ENCODE results near the gene SCART1. TPM values are rescaled to one million over a fixed set of nuclear protein-coding genes. Genes with fewer than 3 reads are reported as not detected.
"Not testable (repeated sequence)": the region's sequence is repeated elsewhere in the genome, so short reads cannot be mapped to it uniquely, and the experiment has no call there.

Gene SCART1
- total RNA-seq, 1 experiment from 2014 or later: 0.37 TPM

DNA sequence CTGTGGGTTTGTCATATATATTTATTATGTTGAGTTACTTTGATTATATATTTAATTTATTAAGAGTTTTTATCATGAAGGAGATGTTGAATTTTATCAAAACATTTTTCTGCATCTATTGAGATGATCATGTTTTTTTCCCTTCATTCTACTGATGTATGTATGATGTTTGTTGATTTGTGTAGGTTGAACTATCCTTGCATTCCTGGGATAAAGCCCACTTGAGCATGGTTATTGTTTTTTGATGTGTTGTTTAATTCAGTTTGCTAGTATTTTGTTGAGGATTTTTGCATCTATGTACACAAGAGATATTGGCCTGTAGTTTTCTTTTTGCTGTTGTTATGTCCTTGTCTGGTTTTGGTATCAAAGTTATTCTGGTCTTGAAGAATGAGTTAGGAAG, 31.1 kb downstream of the SCART1 start:
- in situ Hi-C loops (cut with HindIII; ENCODE audit: low pct_unique_long_range_greater_than_20kb, low sequenced_read_pairs): no loop called here
- DNase-seq (ENCODE audit: low read depth, low spot score): no peak

DNA sequence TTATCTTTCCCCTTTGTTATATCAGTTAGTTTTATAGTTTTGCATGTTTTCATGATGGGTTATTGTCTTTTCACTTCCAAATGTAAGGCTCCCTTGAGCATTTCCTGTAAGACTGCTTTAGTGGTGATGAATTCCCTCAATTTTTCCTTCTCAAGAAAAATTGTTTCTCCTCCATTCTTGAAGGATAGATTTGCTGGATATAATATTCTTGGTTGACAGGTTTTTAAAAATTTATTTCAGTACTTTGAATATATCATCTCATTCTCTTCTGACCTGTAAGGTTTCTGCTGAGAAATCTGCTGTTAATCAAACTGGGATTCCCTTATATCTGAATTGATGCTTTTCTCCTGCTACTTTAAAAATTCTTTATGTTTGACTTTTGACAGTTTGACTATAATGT, 33.3 kb downstream of the SCART1 start:
- no peak for DNase-seq (ENCODE audit: low read depth, low spot score)
- in situ Hi-C loops (cut with HindIII; ENCODE audit: low pct_unique_long_range_greater_than_20kb, low sequenced_read_pairs): no loop called here

DNA sequence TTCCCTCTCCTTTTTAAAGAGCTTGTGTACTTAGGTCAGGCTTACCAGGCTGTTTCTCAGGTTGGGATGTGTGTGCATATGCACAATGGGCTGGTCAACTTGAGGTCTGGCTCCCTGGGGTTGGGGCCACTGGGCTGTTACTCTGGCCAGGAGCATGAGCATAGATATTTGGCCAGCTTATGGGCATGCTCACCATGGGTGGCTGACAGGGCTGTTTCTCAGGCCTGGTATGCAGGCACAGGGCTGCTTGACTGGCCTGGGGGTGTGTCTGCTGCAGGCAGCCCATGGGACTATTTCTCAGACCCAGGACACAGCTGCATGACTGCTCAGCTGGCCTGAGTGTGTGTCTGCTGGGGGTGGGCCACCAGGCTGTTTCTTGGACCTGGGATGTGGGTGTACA, 34.6 kb downstream of the SCART1 start:
- DNase-seq (ENCODE audit: low read depth, low spot score): no peak
- in situ Hi-C loops (cut with HindIII; ENCODE audit: low pct_unique_long_range_greater_than_20kb, low sequenced_read_pairs): no loop called here

DNA sequence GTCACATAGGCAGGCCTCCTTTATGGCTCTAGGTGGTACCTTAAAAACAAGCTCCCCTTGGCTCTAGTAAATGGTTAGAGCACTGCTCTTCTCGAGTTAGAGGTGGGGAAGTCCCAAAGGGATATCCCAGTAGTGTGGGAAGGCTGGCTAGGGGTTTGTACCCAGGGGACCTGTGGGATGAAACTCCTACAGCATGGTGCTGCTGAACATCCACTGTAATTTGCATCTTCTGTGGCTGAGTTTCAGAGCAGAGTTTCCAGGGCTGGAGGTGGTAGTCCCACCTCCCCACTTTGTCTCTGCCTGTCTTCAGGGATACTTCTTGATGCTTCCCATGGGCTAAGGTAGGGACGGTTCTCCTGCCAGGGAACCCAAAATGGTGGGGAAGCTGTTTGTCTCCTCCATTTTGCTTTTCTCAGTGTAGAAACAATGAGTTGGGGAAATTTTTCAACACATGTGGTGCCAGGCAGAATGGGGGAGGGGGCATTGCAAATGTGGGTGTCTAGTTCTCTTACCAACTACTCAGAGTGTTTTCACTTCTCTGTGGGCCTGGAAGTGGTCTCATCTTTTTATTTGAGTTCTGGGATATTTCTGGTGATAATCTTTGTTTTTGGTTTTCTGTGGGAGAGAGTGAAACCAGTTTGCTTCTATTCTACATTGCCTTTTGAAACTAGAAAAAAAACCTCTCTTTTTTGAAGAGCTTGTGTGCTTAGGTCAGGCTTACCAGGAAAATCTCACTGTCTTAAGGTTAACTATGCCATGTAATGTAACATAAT, 36.3 kb downstream of the SCART1 start:
- no peak for DNase-seq (ENCODE audit: low read depth, low spot score)
- in situ Hi-C loops (cut with HindIII; ENCODE audit: low pct_unique_long_range_greater_than_20kb, low sequenced_read_pairs): no loop called here

DNA sequence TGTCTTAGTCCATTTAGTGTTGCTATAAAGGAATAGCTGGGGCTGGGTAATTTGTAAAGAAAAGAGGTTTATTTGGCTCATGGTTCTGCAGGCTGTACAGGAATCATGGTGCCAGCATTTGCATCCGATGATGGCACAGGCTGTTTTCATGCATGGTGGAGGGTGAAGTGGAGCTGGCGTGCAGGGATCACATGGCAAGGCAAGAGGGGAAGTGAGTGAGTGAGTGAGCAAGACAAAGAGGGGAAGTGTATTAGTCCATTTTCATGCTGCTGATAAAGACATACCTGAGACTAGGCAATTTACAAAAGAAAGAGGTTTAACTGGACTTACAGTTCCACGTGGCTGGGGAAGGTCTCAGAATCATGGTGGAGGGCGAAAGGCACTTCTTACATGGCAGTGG, 39.8 kb downstream of the SCART1 start:
- DNase-seq (ENCODE audit: low read depth, low spot score); in situ Hi-C loops (cut with HindIII; ENCODE audit: low pct_unique_long_range_greater_than_20kb, low sequenced_read_pairs): not testable (repeated sequence)

DNA sequence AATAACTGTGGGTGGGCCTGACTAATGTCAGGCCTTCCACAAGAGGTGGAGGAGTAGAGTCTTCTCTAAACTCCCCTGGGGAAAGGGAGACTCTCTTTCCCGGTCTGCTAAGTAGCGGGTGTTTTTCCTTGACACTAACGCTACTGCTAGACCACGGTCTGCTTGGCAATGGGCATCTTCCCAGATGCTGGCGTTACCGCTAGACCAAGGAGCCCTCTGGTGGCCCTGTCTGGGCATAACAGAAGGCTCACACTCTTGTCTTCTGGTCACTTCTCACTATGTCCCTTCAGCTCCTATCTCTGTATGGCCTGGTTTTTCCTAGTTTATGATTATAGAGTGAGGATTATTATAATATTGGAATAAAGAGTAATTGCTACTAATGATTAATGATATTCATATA, 43.6 kb downstream of the SCART1 start:
- in situ Hi-C loops (cut with HindIII; ENCODE audit: low pct_unique_long_range_greater_than_20kb, low sequenced_read_pairs): not testable (repeated sequence)
- DNase-seq (ENCODE audit: low read depth, low spot score): peak; percentile 34

DNA sequence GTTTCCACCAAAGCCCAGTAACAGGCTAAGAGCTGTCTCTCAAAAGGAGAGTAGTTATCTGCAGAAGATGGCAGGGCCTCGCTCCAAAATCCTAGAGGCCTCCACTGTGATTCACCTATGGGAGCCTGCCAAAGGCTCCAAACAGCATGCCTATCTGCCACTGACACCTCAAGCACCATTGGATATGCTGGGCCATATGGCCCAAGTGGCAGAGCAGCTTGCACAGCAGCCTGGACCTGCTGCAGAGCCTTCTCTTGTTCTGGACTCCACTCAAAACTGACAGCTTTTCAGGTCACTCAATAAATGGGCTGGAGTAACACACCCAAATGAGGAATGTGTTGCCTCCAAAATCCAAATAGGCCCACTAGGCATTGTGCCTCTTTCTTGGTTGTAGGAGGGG, 45.4 kb downstream of the SCART1 start:
- DNase-seq (ENCODE audit: low read depth, low spot score); in situ Hi-C loops (cut with HindIII; ENCODE audit: low pct_unique_long_range_greater_than_20kb, low sequenced_read_pairs): not testable (repeated sequence)

DNA sequence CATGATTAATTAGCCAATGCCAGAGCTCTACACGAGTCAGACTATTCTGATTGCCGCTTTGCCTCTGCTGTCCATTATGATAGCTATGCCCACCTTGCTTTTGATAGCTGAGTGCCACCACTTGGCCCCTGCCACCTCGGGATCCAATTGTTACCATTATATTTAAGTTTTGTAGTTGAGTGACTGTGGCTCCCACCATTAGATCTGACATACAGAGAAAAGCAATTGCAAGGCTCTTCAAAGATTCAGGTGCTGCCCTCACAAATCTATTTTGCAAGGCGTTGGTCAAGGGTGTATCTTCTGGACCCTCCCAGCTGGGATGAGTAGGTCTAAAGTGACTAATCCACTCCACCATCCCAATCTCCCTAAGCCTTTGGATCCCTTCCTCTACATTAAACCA, 47.2 kb downstream of the SCART1 start:
- in situ Hi-C loops (cut with HindIII; ENCODE audit: low pct_unique_long_range_greater_than_20kb, low sequenced_read_pairs); DNase-seq (ENCODE audit: low read depth, low spot score): not testable (repeated sequence)

DNA sequence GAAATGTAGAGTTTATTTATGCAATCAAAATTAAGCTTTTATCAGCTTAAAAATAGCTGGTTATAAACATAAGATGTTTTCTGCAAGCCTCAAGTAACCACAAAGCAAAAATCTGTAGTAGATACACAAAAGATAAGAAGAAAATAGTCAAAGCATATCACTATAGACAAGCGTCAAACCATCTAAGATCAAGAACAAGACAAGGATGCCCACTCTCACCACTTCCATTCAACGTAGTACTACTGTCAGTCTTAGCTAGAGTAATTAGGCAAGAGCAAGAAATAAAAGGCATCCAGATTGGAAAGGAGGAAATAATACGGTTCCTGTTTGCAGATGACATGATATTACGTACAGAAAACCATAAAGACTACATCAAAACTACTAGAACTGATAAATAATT, 56.0 kb downstream of the SCART1 start:
- in situ Hi-C loops (cut with HindIII; ENCODE audit: low pct_unique_long_range_greater_than_20kb, low sequenced_read_pairs): no loop called here
- no peak for DNase-seq (ENCODE audit: low read depth, low spot score)

DNA sequence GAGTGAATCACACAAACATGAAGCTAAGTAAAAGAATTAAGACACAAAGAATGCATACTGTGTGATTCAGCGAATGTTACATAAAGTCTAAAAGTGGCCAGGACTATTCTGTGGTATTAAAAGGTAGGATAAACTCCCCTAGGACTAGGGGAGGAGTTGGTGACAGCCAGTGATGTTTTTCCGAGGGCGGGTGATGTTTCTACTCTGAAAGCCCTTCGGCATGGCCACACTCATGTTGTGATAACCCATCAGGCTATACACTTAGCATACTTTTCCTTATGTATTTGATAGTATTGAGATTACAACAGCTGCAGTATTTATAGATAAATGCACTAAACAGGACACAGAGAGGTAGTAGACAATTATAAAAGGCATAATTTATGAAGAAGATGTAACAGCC, 57.7 kb downstream of the SCART1 start:
- no peak for DNase-seq (ENCODE audit: low read depth, low spot score)
- in situ Hi-C loops (cut with HindIII; ENCODE audit: low pct_unique_long_range_greater_than_20kb, low sequenced_read_pairs): no loop called here

DNA sequence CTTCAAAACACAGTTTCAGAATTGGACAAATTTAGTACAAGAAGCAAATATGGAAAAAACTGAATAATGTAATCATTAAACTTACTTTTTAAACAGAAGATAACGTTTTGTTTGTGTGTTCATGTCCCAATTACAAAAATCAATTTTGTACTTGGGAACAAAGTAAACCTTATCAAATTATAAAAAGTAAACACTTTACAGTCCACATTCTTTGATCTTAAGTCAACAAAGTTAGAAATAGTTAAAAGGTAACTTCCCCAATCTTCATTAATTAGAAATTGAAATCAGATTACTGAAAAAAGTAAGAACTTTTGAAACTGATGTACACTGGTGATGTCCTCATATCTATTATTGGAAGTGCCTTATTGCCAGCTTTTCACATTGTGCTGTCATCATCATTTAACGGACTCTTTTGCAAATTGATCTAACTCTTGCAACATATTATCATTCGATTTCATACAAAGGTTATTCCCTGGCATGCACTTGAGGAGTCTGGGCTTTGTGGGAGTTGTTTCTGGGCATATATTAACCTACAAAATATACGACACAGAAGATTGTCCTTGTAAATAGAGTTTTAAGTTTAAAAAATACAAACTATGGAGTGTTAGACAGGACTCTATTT, 58.3 kb downstream of the SCART1 start:
- in situ Hi-C loops (cut with HindIII; ENCODE audit: low pct_unique_long_range_greater_than_20kb, low sequenced_read_pairs): no loop called here
- DNase-seq (ENCODE audit: low read depth, low spot score): no peak

DNA sequence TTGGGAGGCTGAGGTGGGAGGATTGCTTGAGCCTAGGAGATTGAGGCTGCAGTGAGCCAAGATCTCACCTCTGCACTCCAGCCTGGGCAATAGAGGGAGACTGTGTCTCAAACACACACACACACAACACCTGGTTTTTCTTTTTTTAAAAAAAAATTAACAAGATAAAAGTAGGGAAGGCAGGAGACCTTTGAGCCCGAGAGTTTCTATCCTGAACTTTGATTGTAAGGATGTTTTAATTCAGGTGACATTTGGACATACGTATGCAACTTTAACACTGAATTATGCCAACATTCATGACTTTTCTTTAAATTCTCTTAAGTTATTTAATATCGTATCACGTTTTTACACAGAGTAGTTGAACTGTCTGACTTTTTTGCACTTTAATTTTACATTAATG, 61.7 kb downstream of the SCART1 start:
- DNase-seq (ENCODE audit: low read depth, low spot score): no peak
- in situ Hi-C loops (cut with HindIII; ENCODE audit: low pct_unique_long_range_greater_than_20kb, low sequenced_read_pairs): no loop called here

DNA sequence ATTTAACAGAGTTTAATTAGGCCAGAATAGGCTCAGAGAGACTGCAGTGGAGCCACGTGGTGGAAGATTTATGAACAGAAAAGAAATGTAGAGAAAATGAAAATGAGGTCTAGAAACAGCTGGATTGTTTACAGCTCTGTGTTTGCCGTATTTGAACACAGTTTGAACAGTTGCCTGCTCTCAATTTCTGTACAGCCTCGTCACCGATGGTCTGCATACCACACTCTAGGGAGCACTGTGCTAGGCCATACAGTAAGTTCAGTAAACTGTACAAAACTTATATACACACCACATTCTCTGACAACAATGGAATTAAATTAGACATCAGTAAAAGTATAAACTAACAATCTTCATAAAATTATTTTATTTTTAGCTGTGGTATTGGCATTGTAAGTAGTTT, 62.3 kb downstream of the SCART1 start:
- DNase-seq (ENCODE audit: low read depth, low spot score): no peak
- in situ Hi-C loops (cut with HindIII; ENCODE audit: low pct_unique_long_range_greater_than_20kb, low sequenced_read_pairs): no loop called here

DNA sequence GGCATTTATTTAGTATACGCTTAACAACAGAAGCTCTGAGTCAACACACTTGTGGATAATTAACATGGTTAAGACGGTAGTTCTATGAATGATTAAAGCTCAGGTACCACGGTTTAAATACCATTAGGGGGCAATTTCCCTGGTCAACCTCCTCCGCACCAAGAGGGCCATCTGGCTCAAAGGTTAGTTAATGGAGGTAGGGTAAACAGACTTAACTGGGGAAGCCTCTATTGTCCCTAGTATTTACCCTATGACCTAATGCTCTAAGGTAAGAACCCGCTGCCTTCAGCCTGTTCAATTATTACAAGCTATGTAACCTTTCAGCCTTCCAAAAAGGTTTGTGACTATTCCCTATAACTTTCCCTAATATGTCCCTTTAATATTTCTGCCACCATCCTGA, 64.8 kb downstream of the SCART1 start:
- in situ Hi-C loops (cut with HindIII; ENCODE audit: low pct_unique_long_range_greater_than_20kb, low sequenced_read_pairs): not testable (repeated sequence)

More for the DNA sequence above, 64.8 kb downstream of the SCART1 start:
- DNase-seq (ENCODE audit: low read depth, low spot score): not testable (repeated sequence)

Other genes with a start within 250 kb of the SCART1 start
- not detected in 2 replicates for gene UTF1, start 223.7 kb upstream of the SCART1 start, total RNA-seq (2014; rRNA removed; shearing (Covaris generic))
- not detected in 2 replicates for gene VENTX, start 216.1 kb upstream of the SCART1 start, total RNA-seq (2014; rRNA removed; shearing (Covaris generic))
- gene ADAM8, start 177.1 kb upstream of the SCART1 start, total RNA-seq (2014; rRNA removed; shearing (Covaris generic)): 0.05 and 0.64 TPM in 2 replicates
- gene TUBGCP2, start 145.1 kb upstream of the SCART1 start, total RNA-seq (2014; rRNA removed; shearing (Covaris generic)): 28.7 and 33.1 TPM in 2 replicates
- 15.2 and 28.1 TPM in 2 replicates for gene ZNF511, start 145.0 kb upstream of the SCART1 start, total RNA-seq (2014; rRNA removed; shearing (Covaris generic))
- gene CALY, start 117.0 kb upstream of the SCART1 start, total RNA-seq (2014; rRNA removed; shearing (Covaris generic)): not detected in 2 replicates
- not detected in 2 replicates for gene PRAP1, start 106.6 kb upstream of the SCART1 start, total RNA-seq (2014; rRNA removed; shearing (Covaris generic))
- gene FUOM, start 95.9 kb upstream of the SCART1 start, total RNA-seq (2014; rRNA removed; shearing (Covaris generic)): 22.1 and 30.2 TPM in 2 replicates
- gene ECHS1, start 80.6 kb upstream of the SCART1 start, total RNA-seq (2014; rRNA removed; shearing (Covaris generic)): 80.6 and 90.4 TPM in 2 replicates
- gene PAOX, start 74.7 kb upstream of the SCART1 start, total RNA-seq (2014; rRNA removed; shearing (Covaris generic)): 0.83 and 1.0 TPM in 2 replicates
- gene MTG1, start 59.8 kb upstream of the SCART1 start, total RNA-seq (2014; rRNA removed; shearing (Covaris generic)): 34.9 and 38.5 TPM in 2 replicates
- gene SPRN, start 29.3 kb upstream of the SCART1 start, total RNA-seq (2014; rRNA removed; shearing (Covaris generic)): not detected in 2 replicates
- not detected in 2 replicates for gene CYP2E1, start 73.4 kb downstream of the SCART1 start, total RNA-seq (2014; rRNA removed; shearing (Covaris generic))
- not detected in 2 replicates for gene SYCE1, start 111.6 kb downstream of the SCART1 start, total RNA-seq (2014; rRNA removed; shearing (Covaris generic))
- 0.53 TPM in 1 of 2 replicates, not detected in the other for gene FRG2B, start 172.8 kb downstream of the SCART1 start, total RNA-seq (2014; rRNA removed; shearing (Covaris generic))